Measurements from ENCODE around the gene FUCA1. TPM values are rescaled to one million over a fixed set of nuclear protein-coding genes. Genes with fewer than 3 reads are reported as not detected.

The FUCA1 gene
- total and polyA plus RNA-seq, 2 of the 4 experiments (the other 2 are of a cell fraction): 2.9 to 3.5 TPM

GRCh38 chr1:23916209-23917131 lies 48.4 kb upstream of the FUCA1 start:
- Histone ChIP-seq H3K18ac (ENCODE audit: low read depth, low read length) (no peak overlapping the region), H2BK120ac (ENCODE audit: low read depth, low read length) (no peak overlapping the region), H3K56ac (ENCODE audit: extremely low read depth, insufficient read depth, low read length) (no peak overlapping the region), H3K4ac (ENCODE audit: low read depth, low read length) (no peak overlapping the region), H4K8ac (ENCODE audit: low read depth in 2 of 2, low read length in 2 of 2) (no peak overlapping the region), H2AK9ac (replicated peaks; ENCODE audit: low read depth, low read length, poor library complexity) (no peak overlapping the region), H3K4me1 (ENCODE audit: control insufficient read depth, insufficient read depth, low read length) (peaks cover 2% of the 10 kb centered on the region; the same call in 1 of the 2 replicates), H3K9me3 (ENCODE audit: control insufficient read depth, insufficient read depth, low read length) (no peaks in the 10 kb centered on the region), H3K4me3 (ENCODE audit: insufficient read depth, low read depth, low read length) (no peak overlapping the region), H4K5ac (ENCODE audit: low read depth, low read length) (no peak overlapping the region), H3K9ac (ENCODE audit: low read depth, low read length) (no peak overlapping the region), H3K9me1 (ENCODE audit: insufficient read depth, low read length) (0 out of 2 replicates have a peak, but pooled peaks cover 4% of the 10 kb centered on the region), H2BK5ac (ENCODE audit: low read depth, low read length, poor library complexity, severe bottlenecking) (no peak overlapping the region), H2AK5ac (ENCODE audit: low read depth, low read length) (no peak overlapping the region), H3K4me2 (ENCODE audit: low read depth, low read length) (no peak overlapping the region), H3K27ac (ENCODE audit: insufficient read depth, low read length) (no peak overlapping the region), H3K14ac (replicated peaks; ENCODE audit: low read depth, low read length) (no peak overlapping the region), H2BK15ac (ENCODE audit: low read depth, low read length) (no peak overlapping the region), H3K36me3 (ENCODE audit: control insufficient read depth, insufficient read depth, low read length) (no peaks in the 10 kb centered on the region), H2BK20ac (ENCODE audit: low read depth, low read length) (no peak overlapping the region), H4K20me1 (ENCODE audit: insufficient read depth, low read length) (no peaks in the 10 kb centered on the region), H3K23ac (ENCODE audit: low read depth, low read length) (no peak overlapping the region), H3K79me1 (ENCODE audit: low read depth in 1 of 2, low read length in 2 of 2) (no peaks in the 10 kb centered on the region), H4K91ac (ENCODE audit: insufficient read depth, low read depth, low read length) (no peak overlapping the region), H2AFZ (replicated peaks; ENCODE audit: low read length, poor library complexity) (peak overlapping the region; percentile 21), H3K27me3 (ENCODE audit: control insufficient read depth, insufficient read depth, low read length) (peaks cover 5% of the 10 kb centered on the region)
- POLR2A ChIA-PET (ENCODE audit: unreplicated experiment): no interaction called here
- DNase-seq: peak; percentile 58
- CTCF ChIA-PET: interaction anchor here (1.0 to 1.6 kb wide), 4 partner anchors 106 to 145 kb away, joined by 3 to 7 read pairs (median 4); no protein-coding TSS in a partner anchor
- ATAC-seq (ENCODE audit: low read depth): peak; percentile 96
- intact Hi-C loops (cut with micrococcal nuclease) (loop anchor here (1.0 kb wide), 1 partner anchor 144 kb away; no protein-coding TSS in a partner anchor), dilution Hi-C loops (cut with HindIII; ENCODE audit: low sequenced_read_pairs, unreplicated experiment) (no loop called here), in situ Hi-C loops (cut with MboI; ENCODE audit: low sequenced_read_pairs) (no loop called here)
- BruUV-seq (replicated peaks): no TSS peak
- no peak for TF ChIP-seq MXI1 (IDR thresholded peaks at IDR 0.05; ENCODE audit: borderline replicate concordance, low read depth, low read length)
- peak; percentile 58 for TF ChIP-seq SMC3 (IDR thresholded peaks at IDR 0.05; ENCODE audit: low read depth, low read length)
- TF ChIP-seq RAD21 (IDR thresholded peaks at IDR 0.05; ENCODE audit: low read length): peak; percentile 75
- peak; percentile 67 for TF ChIP-seq CTCF (conservative IDR thresholded peaks at IDR 0.05; ENCODE audit: low read depth, low read length)
- no peak for TF ChIP-seq RCOR1 (IDR thresholded peaks at IDR 0.05; ENCODE audit: insufficient replicate concordance, low read length)
- TF ChIP-seq MAFK (IDR thresholded peaks at IDR 0.05; ENCODE audit: low read depth, low read length): no peak
- no peak for TF ChIP-seq RFX5 (IDR thresholded peaks at IDR 0.05; ENCODE audit: low read depth, low read length)
- no peak; the same call in 1 of the 2 replicates for TF ChIP-seq FOS (IDR thresholded peaks at IDR 0.05; ENCODE audit: low read depth, low read length)
- 23% methylated on average over 3 of the region's 12 CpGs; no CpG with 5 or more reads in 1 of the 2 experiments for WGBS, 2 experiments (ENCODE audit: extremely low coverage in 2 of 2, insufficient read length in 1 of 2)
